HG02763 (cell line): ENCODE data around the gene UCP2.
"Not testable (repeated sequence)": the region's sequence is repeated elsewhere in the genome, so short reads cannot be mapped to it uniquely, and the experiment has no call there.

Experiments used
- ATAC-seq: cut with Tn5 transposase; IDR thresholded peaks from one replicate; pipeline ENCODE4 v1.9.1; 2021; ENCODE audit warnings: mild to moderate bottlenecking, moderate library complexity; ENCODE audit not compliant: unreplicated experiment

UCP2 gene

DNA sequence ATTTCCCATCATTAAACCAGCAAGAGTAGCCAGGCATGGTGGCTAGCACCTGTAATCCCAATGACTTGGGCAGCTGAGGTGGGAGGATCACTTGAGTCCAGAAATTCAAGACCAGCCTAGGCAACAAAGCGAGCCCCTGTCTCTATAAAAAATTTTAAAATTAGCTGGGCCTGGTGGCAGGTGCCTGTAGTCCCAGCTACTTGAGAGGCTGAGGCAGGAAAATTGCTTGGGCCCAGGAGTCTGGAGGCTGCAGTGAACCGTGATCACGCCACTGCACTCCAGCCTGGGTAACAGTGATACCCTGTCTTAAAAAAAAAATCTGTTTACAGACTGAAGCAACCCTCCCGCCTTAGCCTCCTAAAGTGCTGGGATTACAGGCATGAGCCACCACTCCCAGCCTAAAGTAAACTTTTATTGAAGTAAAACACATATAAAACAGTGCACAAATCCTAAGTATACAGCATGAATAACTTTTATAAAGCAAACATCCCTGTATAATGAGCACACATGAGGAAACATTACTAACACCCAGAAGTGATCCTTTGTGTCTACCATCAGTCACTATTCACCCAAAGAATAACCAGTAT, 13.6 kb upstream of the UCP2 start:
- no peak for ATAC-seq

GRCh38 chr11:73995731-73996130, 13.1 kb upstream of the UCP2 start:
- ATAC-seq = peak; percentile 37

DNA sequence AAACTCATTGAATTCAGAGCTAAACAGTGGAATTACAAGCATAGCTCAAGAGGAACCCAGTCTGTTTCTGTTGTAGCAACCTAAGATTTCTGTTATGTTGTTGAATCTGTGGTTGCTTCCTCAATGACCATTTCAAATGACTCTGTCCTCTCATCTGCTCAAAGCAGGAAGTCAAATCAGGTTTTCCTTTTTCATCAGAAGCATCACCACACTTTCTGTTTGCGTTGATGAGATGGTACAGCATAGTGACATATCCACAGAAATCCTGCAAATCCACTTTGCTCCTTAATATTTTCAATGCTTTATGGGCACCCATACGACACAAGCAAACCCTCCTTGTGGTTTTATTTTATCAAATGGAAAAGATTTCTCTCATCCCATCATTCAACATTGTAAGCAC, 12.6 kb upstream of the UCP2 start:
- ATAC-seq = no peak

DNA sequence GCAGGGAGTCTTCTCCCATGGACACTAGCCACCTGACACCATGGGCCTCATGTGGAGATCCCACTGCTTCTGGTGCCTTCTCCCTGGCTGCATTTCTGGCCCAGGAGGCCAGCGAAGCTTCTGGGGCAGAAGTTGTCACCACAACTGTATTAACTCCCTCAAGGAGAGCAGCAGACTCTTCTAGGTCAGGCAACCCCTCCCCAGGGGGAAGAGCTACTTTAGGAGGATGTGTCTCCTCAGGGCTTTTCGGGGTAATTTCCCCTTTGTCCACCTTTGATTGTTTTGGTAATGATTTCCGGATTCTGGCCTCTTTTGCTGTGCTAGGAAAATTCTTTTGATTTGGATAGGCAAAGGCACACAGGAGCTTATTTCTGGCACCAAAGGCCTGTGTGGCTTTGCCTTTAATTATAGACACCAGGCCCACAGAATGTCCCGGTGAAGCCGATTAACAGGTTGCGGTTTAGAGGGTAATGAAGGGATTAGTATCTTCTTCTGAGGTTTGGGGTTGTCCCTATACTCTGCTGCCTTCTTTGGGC, 8.9 kb upstream of the UCP2 start:
- ATAC-seq = no peak

DNA sequence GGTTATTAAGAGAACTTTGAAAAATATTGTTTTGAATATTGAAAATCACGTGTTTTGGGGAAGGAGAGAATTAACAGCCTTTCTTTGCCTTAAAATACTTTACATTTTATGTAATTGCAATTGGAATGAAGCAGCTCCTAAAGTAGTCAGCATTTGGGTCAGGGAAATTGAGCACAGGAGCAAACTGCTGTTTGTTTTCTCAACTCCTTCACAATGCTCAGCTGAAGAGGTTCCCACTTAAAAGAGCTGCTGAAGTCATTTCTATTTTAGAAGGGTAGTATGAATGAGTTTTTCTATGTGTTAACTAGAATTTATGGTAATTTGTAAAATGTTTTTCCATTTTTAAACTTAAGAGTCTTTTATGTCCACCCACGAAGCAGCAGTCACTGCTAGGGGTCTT, 8.1 kb upstream of the UCP2 start:
- no peak for ATAC-seq

- ATAC-seq = no peak
These were observed 6.5 kb upstream of the UCP2 start for GRCh38 chr11:73989156-73989555.

DNA sequence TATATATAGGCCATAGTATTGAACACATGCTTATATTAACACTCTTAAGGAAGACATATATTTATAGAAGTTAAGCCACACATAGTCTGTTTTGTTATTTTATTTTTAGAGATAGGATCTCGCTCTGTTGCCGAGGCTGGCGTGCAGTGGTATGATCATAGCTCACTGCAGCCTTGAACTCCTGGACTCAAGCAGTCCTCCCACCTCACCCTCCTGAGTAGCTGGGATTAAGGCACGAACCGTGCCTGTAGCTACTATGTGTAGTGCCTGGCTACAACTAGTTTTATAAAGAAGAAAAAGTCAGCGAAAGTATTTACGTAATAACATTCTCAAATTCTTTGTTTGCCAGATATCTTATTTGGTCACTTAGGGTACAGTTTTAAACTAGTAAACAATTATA, 5.6 kb upstream of the UCP2 start:
- ATAC-seq = no peak

DNA sequence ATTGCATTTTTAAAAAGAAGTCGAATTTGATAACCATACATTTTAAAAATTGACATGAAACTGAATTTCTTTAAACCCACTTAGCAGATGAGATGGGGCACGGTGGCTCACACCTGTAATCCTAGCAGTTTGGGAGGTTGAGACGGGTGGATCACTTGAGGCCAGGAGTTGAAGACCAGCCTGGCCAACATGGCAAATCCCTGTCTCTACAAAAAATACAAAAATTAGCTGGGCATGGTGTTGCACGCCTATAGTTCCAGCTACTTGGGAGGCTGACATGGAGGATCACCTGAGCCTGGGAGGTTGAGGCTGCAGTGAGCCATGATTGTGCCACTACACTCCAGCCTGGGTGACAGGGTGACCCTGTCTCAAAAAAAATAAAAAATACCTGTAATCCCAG, 3.0 kb upstream of the UCP2 start:
- not testable (repeated sequence) for ATAC-seq

DNA sequence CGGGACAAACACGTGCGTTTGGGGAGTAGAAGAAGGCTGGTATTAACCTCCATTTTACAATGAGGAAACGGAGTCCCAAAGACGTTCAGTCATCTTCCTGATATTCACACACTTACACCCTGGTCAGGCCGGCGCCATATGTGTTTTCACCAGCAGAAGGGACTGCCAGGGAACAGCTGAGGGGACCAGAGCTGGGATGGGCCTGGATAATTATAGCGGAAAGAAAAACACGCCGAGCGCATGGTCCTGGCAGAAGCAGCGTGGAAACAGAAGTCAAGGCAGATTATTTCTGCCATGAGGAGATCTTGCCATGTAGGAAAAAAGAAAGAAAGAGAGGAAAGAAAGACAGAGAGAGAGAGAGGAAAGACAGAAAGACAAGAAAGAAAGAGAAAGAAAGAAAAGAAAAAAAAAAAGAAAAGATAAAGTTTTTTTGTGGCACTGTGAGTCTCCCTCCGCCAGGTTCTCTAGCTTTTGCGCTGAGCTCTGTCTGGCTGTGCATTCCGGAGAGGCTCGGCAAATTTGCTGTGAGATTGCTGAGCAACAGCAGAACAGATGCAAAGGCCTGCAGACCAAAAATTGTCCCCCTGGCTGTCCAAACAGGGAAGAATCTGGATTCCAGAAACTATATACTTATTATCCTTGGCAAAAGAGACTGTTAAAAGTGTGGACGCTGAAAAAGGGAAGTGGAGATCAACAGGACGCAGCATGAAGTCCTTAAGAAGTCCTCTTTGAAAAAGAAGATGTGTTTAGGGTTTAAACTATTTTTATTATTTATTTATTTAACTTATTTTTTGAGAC, 1.3 kb upstream of the UCP2 start:
- no peak for ATAC-seq

DNA sequence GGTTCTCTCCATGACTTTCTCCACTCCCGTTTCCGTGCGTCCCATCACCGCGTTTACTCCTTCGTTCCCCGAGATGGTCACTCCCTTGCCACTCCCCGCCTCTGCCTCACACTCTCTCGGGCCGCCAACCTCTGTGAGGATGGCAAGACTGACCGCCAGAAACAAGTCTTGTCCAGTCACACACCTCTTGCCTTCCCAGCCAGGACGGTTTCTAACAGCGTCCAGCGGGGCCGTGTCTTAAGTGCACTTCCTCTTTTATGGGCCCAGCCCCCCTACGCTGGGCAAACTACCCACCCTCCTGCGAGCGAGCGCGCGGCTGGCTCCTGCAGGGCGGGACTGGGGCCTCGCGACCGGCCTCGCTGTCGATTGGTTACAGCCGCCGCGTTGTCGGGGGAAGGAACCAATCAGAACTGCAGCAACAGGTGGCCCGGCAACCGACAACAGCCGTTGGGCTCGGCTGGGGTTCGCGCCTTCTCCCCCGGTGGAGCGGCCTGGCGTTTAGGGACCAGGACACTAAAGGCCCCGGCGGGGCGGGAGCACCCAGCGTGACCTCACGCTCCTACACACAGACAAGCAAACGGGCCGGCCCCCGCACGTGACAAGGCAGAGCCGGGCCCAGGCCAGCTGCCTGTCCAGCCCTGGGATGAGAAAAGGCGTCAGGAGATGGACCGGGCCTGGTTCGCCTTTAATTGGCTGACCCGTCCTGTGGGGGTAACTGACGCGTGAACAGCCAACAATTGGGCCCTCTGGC, 522 bp upstream of the UCP2 start:
- peak; percentile 75 for ATAC-seq

DNA sequence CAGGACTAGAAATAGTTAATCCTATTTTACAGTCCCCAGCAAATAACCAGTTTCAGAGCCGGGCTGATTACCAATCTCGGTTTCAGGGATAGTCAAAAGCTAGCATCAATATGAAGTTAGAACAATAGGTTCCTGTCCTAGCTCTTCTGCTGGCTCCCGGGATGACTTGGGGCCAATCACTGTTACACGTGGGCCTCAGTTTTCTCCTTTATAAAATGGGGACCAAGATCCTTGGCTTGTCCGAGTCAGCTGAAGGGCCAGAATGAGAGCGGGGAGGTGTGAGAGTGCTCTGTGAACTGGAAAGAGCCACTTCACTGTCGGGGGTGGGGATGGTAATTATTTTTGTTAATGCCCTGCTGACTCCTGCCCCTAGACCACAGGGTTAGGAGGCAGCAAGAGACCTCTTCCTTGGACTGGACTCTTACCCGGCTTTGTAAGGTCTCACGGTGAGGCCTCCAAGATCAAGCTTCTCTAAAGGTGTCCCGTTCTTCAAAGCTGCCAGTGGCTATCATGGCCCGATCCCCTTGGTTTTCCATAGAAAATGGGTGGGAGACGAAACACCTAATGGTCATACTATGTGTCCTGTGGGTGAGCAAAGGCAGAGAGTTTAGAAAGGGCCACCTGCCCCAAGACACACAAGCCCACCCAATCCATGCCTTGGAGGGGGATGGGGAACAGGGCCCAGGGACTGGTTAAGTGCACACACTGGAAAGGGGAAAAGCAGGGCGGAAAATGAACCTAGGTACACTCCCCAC, 1.4 kb downstream of the UCP2 start:
- ATAC-seq = no peak

DNA sequence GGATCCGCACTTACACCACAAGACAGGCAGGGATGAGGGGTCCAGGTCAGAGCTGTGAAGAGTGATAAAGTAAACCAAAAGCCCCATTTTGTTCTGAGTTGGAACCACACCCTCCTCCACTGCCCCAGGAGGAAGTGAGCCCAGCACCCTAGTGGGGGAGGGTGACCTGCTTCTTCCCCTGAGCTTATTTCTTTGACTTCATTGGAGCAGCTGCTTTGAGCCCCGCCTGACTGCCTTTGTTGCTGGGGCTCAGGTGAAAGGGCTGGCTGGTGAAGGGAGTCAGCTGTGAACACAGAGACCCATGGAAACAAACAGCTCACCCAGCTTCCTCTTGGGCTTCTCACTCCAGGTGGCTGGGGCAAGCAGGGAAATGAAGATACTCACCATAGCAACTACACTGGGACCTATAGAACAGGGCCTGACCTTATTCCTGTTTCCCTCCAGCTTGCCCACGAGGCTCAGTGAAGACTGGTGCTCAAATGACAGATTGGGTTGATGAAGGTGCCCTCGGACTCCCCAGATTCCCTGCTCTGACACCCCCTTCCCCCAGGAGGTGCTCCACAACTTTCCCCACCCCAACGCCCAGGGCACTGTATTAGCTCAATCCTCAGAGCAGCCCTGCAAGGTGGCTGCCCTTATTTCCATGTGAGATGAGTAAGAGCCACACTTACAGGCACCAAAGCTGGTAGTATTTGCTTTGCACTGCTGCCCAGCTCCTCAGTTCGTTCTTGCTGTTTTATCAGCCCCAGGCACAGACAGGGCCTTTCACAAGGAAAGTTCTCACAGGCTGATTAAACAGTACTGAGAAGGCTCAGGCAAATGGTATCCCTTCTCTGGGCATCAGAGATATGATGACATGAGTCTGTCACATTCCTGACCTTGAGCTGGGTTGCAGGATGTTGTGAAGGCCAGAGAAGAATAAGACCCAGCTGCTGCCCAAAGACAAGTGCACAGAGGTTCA, 2.4 kb downstream of the UCP2 start:
- ATAC-seq = peak; percentile 36

GRCh38 chr11:73978576-73979086, 4.0 kb downstream of the UCP2 start:
- ATAC-seq = no peak

DNA sequence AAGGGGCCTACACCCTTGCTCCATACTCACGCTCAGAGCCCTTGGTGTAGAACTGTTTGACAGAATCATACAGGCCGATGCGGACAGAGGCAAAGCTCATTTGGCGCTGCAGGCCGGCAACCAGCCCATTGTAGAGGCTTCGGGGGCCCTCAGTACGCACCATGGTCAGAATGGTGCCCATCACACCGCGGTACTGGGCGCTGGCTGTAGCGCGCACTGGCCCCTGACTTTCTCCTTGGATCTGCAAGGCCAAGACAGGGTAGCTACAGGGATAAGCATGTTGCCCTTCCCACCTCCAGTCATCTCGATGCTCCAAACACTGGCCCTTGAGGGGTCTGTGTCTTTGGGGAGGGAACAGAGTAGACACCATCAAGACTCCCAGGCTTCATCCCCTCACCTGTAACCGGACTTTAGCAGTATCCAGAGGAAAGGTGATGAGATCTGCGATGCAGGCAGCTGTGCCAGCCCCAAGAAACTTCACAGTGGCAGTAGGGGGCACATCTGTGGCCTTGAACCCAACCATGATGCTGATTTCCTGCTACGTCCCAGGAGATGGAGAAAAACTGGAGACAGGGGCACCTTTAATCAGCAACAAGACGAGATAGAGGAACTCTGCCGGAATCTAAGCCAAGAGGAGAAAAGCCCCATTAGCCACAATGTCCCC, 4.7 kb downstream of the UCP2 start:
- no peak for ATAC-seq

- no peak for ATAC-seq
These were observed 6.0 kb downstream of the UCP2 start for GRCh38 chr11:73976451-73977151.

DNA sequence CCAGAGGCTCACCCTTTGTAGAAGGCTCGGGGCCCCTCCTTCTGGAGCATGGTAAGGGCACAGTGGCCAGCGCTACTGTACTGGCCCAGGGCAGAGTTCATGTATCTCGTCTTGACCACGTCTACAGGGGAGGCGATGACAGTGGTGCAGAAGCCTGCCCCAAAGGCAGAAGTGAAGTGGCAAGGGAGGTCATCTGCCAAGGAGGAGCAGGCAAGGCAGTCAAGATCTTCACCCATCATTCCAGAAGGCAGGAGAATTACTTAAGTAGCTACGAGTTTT, 7.2 kb downstream of the UCP2 start:
- ATAC-seq = no peak

DNA sequence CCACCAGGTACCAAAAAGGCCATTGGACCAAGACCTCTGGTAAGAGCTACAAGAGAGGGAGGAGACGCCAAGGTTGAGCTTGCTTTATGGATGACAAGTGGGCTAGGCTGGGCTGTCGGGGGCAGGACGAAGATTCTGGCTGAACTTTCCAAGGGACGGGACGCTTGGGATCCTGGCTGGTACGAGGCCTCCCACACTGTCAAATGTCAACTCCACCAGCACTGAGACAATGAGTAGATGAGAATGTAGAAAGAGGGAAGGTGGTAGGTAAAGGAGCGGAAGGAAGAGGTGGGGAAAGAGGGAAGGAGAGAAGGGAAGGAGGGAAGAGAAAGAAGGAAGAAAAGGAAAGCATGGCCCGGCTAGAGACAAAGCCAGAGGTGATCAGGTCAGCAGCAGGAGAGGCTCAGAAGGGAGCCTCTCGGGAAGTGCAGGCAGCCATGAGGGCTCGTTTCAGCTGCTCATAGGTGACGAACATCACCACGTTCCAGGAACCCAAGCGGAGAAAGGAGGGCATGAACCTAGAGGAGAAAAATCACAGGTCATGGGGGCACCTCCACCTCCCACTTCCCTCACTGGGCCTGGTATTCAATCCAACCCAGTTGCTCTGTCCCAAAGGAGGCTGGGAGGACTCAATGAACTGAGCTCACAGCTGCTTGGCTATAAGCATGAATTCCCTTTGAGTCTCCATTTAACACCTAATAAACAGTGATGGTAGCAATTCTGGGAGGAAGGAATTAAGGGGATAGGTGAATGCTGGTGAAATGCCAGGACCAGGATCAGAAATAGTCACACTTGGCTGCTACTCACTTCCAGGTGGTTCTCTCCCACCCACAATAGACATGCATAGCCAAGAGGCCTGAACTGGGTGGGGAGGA, 7.8 kb downstream of the UCP2 start:
- no peak for ATAC-seq
